Suprapubic skin (tissue), 3 donors: Measurements from ENCODE around the gene LRRC61.

ENCODE experiments used
- EP300 ChIP-seq: sonication (generic); formaldehyde crosslinking; IDR thresholded peaks from one replicate; pipeline ENCODE4 v1.6.1; 2017; ENCODE audit warnings: antibody characterized with exemption
- POLR2A ChIP-seq, 2 donors: fragments of 450-650 bp; IDR thresholded peaks; one replicate each; pipeline ENCODE4 v1.6.1; 2017; ENCODE audit warnings: antibody characterized with exemption in 2 of 2, mild to moderate bottlenecking in 2 of 2, moderate library complexity in 2 of 2
- TF ChIP-seq, protein P1 (sequence below), 2 donors: fragments of 200-600 bp in 1 of 2; fragments of 450-650 bp in 1 of 2; sonication (generic) in 1 of 2; IDR thresholded peaks; one replicate each; pipeline ENCODE4 v1.5.1; 2016 to 2019; ENCODE audit warnings: antibody characterized with exemption in 2 of 2, mild to moderate bottlenecking in 1 of 2, moderate library complexity in 1 of 2

DNA sequence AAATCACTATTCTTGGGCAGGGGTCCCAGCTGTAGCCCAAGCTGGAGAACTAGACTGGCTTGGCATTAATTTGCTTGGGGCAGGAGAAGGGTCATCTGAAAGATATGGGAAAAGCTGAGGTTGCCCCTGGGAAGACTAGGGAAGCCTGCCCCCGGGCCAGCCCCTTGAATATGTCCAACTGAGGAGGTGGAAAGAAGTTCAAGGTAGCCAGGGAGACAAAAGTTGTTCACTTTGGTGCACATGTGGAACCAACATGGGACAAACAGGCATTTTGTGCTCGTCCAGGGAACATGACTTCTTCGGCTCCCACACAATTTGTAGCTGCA, 1.4 kb upstream of the LRRC61 start:
- TF ChIP-seq POLR2A (IDR thresholded peaks at IDR 0.05) = no peak
- no peak for TF ChIP-seq EP300
- TF ChIP-seq, protein P1, sequence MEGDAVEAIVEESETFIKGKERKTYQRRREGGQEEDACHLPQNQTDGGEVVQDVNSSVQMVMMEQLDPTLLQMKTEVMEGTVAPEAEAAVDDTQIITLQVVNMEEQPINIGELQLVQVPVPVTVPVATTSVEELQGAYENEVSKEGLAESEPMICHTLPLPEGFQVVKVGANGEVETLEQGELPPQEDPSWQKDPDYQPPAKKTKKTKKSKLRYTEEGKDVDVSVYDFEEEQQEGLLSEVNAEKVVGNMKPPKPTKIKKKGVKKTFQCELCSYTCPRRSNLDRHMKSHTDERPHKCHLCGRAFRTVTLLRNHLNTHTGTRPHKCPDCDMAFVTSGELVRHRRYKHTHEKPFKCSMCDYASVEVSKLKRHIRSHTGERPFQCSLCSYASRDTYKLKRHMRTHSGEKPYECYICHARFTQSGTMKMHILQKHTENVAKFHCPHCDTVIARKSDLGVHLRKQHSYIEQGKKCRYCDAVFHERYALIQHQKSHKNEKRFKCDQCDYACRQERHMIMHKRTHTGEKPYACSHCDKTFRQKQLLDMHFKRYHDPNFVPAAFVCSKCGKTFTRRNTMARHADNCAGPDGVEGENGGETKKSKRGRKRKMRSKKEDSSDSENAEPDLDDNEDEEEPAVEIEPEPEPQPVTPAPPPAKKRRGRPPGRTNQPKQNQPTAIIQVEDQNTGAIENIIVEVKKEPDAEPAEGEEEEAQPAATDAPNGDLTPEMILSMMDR (IDR thresholded peaks at IDR 0.05) = no peak
